Memory B cell (primary cell): ENCODE results near the gene SCFD2.

Source experiments
- ATAC-seq: fragments of 150-1000 bp; cut with Tn5 transposase; 2 replicates; pipeline ENCODE4 v1.10.0; 2021; ENCODE audit warnings: low read depth, mild to moderate bottlenecking, moderate library complexity
- DNase-seq, 2 donors: peaks; one replicate each; pipeline ENCODE4 v3.0.0; 2022; ENCODE audit warnings: low spot score in 2 of 2
- H3K27ac Mint-ChIP-seq: one replicate; pipeline ENCODE4 v1.8.0; 2022; ENCODE audit warnings: mild to moderate bottlenecking, moderate library complexity, mixed read lengths
- H3K27me3 Mint-ChIP-seq: one replicate; pipeline ENCODE4 v1.8.0; 2022; ENCODE audit warnings: mixed read lengths
- H3K36me3 Mint-ChIP-seq: one replicate; pipeline ENCODE4 v1.8.0; 2022; ENCODE audit warnings: mild to moderate bottlenecking, mixed read lengths
- H3K4me1 Mint-ChIP-seq: one replicate; pipeline ENCODE4 v1.8.0; 2022; ENCODE audit warnings: mixed read lengths
- H3K4me3 Mint-ChIP-seq: one replicate; pipeline ENCODE4 v1.8.0; 2022; ENCODE audit warnings: mild to moderate bottlenecking, moderate library complexity, mixed read lengths
- H3K9me3 Mint-ChIP-seq: one replicate; pipeline ENCODE4 v1.8.0; 2022; ENCODE audit warnings: mixed read lengths

Gene SCFD2

DNA sequence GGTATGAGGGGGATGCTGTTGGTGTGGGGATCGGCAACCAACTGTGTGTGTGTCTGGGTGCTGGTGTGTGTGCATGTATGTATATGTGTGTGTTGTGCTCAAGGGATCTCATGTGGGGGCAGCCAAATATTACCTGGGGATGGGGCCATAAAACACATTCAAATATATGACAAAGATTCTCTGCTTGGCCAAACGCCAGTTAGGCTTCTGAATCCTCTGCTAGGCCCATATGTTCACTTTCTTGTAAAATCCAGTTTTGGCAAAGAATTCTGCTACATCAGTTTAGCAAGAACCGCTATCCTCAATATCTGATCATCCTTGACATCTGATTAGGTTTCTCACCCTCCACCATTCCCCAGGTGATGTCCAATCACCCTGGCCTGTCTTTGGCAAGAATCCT is 397.2 kb downstream of the SCFD2 start:
- Mint-ChIP-seq H3K9me3 (peaks cover 5% of the 10 kb centered on the region), H3K4me3 (no peak overlapping the region), H3K36me3 (peaks cover 20% of the 10 kb centered on the region), H3K27me3 (no peaks in the 10 kb centered on the region), H3K27ac (no peak overlapping the region), H3K4me1 (peaks cover 2% of the 10 kb centered on the region)
- no peak for DNase-seq
- ATAC-seq = no peak

DNA sequence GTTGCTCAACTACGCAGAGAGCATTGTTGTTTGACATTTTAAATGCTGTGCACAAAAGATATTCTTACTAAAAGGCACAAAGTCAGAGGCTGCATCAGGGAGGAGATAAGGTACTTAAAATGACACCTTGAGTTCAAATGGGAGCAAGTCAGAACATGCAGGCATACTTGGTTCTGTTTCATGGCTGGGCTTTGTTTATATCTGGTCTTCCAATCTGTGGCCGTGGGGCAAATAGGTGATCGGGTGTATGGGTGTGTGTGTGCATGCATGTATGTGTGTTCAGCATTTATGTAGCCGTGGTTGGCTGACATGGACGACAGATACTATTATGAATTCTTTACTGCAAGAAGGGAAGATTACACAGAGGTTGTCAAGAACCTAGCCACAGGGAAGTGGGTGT is 397.6 kb downstream of the SCFD2 start:
- peaks cover 20% of the 10 kb centered on the region for H3K36me3 Mint-ChIP-seq
- peaks cover 5% of the 10 kb centered on the region for H3K9me3 Mint-ChIP-seq

DNA sequence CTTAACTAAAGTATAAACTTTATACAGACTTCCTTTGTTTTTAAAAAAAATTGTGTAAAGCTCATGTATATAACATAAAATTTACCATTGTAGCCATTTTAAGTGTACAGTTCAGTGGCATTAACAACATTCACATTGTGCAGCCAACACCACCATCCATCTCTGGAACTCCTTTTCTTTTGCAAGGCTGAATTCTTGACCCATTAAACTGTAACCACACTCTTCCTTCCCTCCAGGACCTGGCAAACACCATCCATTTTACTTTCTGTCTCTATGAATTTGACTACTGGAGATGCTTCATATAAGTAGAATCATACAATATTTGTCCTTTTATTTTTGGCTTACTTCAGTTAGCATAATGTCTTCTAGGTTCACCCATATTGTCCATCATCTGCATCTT is 399.1 kb downstream of the SCFD2 start:
- H3K27ac Mint-ChIP-seq = no peak overlapping the region

More for the DNA sequence above, 397.6 kb downstream of the SCFD2 start:
- H3K27ac Mint-ChIP-seq = no peak overlapping the region
- H3K27me3 Mint-ChIP-seq = no peaks in the 10 kb centered on the region
- no peak overlapping the region for H3K4me3 Mint-ChIP-seq
- ATAC-seq = no peak
- peaks cover 2% of the 10 kb centered on the region for H3K4me1 Mint-ChIP-seq
- no peak for DNase-seq

DNA sequence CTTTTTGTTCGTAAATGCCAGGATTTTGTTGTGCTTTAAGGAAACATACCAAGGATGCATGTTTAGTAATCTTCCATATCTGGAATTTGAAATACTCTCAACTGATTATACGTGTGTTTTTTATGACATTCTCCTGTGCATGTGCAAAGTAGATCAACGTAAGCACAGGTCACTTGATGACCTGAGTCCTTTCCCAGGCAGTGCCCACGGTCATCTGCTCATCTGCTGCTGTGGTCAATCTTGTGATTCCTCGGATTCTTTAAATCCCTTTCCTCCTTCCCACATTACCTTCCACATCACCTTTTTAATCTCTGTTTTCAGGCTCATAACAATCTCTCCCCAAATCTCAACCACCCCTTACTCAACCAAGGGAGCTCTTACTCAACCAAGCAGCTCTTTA is 399.7 kb downstream of the SCFD2 start:
- peaks cover 20% of the 10 kb centered on the region for H3K36me3 Mint-ChIP-seq
- peaks cover 2% of the 10 kb centered on the region for H3K9me3 Mint-ChIP-seq
- H3K4me1 Mint-ChIP-seq = peaks cover 2% of the 10 kb centered on the region
- no peak overlapping the region for H3K4me3 Mint-ChIP-seq
- no peak overlapping the region for H3K27ac Mint-ChIP-seq
- DNase-seq (no peak), ATAC-seq (no peak)
- H3K27me3 Mint-ChIP-seq = no peaks in the 10 kb centered on the region

More for the DNA sequence above, 399.1 kb downstream of the SCFD2 start:
- Mint-ChIP-seq H3K9me3 (peaks cover 3% of the 10 kb centered on the region), H3K27me3 (no peaks in the 10 kb centered on the region), H3K36me3 (peaks cover 17% of the 10 kb centered on the region), H3K4me3 (no peak overlapping the region), H3K4me1 (peaks cover 2% of the 10 kb centered on the region)
- no peak for DNase-seq
- ATAC-seq = no peak

DNA sequence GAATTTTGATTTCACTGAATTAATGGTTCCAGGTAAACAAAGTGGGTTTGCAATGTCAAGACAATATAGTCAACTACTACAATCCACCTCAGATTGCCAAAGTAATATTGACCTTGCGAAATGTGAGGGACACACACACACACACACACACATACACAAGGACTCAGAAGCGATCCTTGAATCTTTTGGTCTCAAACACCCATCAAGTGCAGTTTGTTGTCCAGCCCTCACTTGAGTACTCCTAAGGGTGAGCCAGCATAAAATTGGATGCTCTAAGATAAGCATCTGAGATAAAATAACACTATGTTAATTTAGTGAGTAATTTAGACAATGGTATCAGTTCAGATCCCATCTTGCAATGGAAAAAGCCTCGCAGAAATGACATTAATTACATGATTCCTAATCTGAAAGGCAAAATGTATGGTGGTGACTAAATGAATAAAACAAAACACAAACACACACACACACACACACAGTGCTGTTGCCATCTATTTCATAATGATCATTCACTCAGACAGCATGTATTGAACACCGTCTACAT is 401.2 kb downstream of the SCFD2 start:
- no peak for DNase-seq
- Mint-ChIP-seq H3K36me3 (peaks cover 24% of the 10 kb centered on the region), H3K9me3 (peaks cover 2% of the 10 kb centered on the region), H3K4me1 (peaks cover 2% of the 10 kb centered on the region), H3K27ac (no peak overlapping the region), H3K27me3 (no peaks in the 10 kb centered on the region), H3K4me3 (no peak overlapping the region)
- ATAC-seq = no peak

DNA sequence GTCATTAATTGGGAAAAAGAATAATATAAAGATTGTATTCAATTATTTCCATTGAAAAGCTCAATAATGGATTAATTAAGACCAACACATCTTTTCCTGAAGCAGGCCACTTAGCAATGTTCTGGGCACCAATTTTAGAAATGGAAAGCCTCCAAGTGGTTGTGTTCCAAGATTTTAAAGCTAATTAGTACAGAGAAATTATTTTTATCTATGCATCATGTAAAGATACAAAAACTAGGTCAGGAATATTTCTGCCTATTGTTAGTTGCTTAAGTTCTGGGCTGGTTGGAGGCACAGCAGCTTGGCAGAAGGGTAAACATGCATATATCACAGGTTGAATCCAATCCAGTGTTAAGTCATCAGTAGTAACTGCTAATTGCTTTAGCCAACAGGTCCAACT is 401.9 kb downstream of the SCFD2 start:
- Mint-ChIP-seq H3K36me3 (peaks cover 19% of the 10 kb centered on the region), H3K9me3 (peaks cover 2% of the 10 kb centered on the region), H3K4me1 (peaks cover 2% of the 10 kb centered on the region), H3K27me3 (no peaks in the 10 kb centered on the region), H3K27ac (no peak overlapping the region), H3K4me3 (no peak overlapping the region)
- ATAC-seq (no peak), DNase-seq (no peak)

DNA sequence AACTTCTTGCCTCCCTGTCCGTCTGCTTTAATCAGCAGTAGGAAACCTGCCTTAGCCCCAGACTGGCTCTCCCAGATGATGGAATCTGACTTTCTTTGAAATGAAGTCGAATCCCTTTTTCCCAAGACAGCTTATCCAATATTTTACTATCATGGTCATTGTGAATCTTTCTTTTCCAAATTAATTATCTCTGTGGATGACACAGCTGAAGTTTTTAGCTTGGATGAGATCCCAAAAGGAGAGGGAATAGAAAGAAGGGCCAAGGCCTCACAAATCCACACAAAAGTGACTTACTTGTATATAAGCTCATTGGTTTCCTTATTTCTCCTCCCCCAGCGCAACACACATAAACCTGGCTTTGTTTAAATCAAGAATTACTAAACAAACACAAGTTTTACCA is 403.1 kb downstream of the SCFD2 start:
- peaks cover 2% of the 10 kb centered on the region for H3K4me1 Mint-ChIP-seq
- H3K36me3 Mint-ChIP-seq = peaks cover 13% of the 10 kb centered on the region
- no peak overlapping the region for H3K4me3 Mint-ChIP-seq
- no peak for ATAC-seq
- H3K9me3 Mint-ChIP-seq = peaks cover 2% of the 10 kb centered on the region
- H3K27me3 Mint-ChIP-seq = no peaks in the 10 kb centered on the region
- no peak overlapping the region for H3K27ac Mint-ChIP-seq
- no peak for DNase-seq

DNA sequence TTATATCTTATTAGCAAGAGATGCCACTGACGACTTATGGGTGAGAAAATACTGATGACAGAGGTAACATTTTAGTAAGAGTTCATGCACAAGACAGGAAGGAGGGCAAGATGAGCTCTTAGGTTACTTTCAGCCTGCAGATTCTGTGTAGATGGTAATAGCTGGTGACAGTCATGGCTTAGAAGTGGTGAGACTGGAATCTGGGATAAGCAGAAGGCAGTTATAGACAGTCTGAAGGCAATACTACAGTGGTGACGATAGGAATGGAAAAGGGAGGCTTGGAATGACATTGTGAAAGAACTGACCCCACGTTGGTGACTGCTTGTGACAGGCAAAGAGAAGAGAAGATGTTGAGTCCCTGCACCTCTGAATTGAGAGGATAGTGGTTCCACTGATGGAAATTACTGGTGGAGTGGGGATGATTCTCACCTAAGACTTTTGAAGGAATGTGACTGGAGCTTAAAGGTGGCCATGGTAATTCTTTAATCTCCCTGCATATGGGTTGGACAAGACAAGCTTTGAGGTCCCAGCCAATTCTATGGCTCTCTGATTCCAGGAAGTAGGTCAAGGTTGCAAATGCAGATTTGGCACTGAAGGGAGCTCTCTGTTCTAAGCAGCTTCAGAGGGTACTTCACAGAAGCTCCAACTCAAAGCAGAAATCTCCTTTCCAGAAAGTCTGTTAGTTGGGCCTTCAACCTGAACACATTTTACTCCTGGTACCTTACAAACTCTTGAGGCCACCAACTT is 404.0 kb downstream of the SCFD2 start:
- DNase-seq (no peak), ATAC-seq (no peak)
- Mint-ChIP-seq H3K4me3 (no peak overlapping the region), H3K36me3 (peaks cover 12% of the 10 kb centered on the region), H3K27ac (no peak overlapping the region), H3K4me1 (peaks cover 2% of the 10 kb centered on the region), H3K27me3 (no peaks in the 10 kb centered on the region), H3K9me3 (peaks cover 2% of the 10 kb centered on the region)

DNA sequence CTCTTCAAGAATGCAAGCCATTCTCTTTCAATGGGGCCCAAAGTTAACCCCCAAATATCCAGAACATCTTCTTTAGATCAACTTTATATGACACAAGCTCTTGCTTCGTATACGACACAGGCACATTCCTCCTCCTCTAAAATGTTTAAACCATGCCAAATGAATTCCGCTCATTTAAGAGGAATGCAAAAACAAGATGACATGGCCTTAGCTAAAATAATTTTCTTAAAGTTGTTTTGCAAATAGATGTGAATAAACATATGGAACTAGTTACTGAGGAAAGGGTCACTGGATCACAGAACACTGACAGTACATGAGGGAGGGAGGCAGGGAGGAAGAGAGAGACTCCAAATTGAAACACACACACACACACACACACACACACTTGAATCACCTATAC is 406.3 kb downstream of the SCFD2 start:
- Mint-ChIP-seq H3K4me3 (no peak overlapping the region), H3K9me3 (no peaks in the 10 kb centered on the region), H3K27ac (no peak overlapping the region), H3K4me1 (no peaks in the 10 kb centered on the region), H3K36me3 (peaks cover 12% of the 10 kb centered on the region), H3K27me3 (no peaks in the 10 kb centered on the region)
- no peak for ATAC-seq
- no peak for DNase-seq

DNA sequence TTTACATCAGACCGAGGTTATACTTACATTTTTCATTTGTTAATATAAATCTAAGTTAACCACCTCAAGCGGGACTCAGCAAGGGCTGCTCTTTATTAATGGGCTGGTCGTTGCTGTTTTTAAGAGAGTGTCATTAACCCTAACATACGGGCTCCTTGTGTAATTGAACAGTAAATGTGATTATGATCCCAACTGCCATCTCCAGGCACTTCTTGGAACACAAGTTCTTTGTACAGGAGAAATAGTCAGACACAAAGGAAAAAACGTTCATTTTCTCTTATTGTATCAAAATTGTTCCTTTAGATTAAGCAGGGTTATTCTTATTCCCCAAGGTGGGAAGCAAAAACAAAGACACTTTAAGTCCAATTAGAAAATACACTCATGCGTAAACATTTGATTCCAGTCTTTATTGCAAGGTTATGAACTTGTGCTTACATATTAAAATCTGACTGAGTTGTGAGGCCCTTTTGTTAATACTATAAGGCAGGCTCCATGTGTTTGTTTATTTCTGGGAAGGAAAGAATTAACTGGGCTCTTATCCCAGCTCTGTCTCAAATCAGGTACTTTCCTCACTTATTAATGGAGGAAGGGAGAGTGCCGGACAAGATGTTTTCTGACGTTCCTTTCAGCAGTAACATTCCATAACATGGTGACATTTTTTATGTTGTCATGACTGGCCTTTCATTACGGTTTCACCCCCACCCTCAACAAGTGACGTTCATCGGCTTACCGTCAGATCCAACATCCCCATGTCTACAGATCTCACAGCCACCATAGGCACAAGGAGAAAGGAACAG is 407.8 kb downstream of the SCFD2 start:
- Mint-ChIP-seq H3K27ac (no peak overlapping the region), H3K4me3 (no peak overlapping the region), H3K9me3 (no peaks in the 10 kb centered on the region), H3K36me3 (peaks cover 12% of the 10 kb centered on the region), H3K27me3 (no peaks in the 10 kb centered on the region), H3K4me1 (no peaks in the 10 kb centered on the region)
- no peak for DNase-seq
- ATAC-seq = no peak

DNA sequence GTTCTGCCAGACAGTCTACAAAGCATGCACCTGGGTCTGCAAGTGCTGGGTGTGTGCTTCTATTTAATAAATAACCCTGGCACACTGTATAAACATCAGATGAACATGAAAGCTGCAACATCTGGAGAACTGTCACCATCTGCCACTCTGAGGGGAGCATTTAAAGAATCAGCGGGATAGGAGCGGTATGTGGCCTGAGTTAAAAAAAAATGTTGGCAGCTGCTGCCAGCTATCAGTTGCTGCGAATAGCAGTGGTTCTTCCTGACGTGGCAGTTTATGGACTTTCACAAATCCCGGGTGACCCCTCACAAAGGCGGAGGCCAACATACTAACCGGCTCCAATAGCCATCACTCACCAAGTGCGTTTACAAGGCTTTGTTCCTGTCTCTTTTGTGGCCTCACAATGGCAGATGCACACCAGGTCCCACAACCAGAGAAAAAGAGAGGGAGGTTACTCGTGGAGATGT is 408.6 kb downstream of the SCFD2 start:
- peaks cover 12% of the 10 kb centered on the region for H3K36me3 Mint-ChIP-seq
- H3K4me3 Mint-ChIP-seq = no peak overlapping the region
- no peaks in the 10 kb centered on the region for H3K27me3 Mint-ChIP-seq
- DNase-seq = no peak
- no peaks in the 10 kb centered on the region for H3K4me1 Mint-ChIP-seq
- H3K9me3 Mint-ChIP-seq = no peaks in the 10 kb centered on the region
- no peak overlapping the region for H3K27ac Mint-ChIP-seq
- ATAC-seq = no peak

DNA sequence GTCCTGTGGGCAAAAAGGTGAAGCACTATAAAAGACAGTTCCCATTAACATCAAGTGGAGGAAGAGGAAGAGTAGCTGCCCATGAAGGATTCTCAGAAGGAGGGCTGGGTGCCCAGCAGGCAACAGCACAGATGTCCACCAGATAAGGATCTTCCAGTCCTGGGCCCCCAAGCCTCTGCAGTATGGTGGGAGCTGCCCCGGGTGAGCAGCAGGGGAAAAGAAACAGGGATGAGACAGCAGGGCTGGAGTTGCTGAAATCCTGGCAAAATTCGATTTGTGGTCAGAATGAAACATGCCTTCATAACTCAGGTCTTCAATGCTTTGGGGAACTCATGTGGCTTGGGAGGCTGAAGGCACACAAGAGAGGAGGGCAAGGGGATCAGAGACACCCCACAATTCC is 409.2 kb downstream of the SCFD2 start:
- H3K36me3 Mint-ChIP-seq = peaks cover 14% of the 10 kb centered on the region
- DNase-seq = no peak
- no peak overlapping the region for H3K27ac Mint-ChIP-seq
- no peaks in the 10 kb centered on the region for H3K9me3 Mint-ChIP-seq
- ATAC-seq = no peak
- no peaks in the 10 kb centered on the region for H3K4me1 Mint-ChIP-seq
- H3K27me3 Mint-ChIP-seq = no peaks in the 10 kb centered on the region
- H3K4me3 Mint-ChIP-seq = no peak overlapping the region

DNA sequence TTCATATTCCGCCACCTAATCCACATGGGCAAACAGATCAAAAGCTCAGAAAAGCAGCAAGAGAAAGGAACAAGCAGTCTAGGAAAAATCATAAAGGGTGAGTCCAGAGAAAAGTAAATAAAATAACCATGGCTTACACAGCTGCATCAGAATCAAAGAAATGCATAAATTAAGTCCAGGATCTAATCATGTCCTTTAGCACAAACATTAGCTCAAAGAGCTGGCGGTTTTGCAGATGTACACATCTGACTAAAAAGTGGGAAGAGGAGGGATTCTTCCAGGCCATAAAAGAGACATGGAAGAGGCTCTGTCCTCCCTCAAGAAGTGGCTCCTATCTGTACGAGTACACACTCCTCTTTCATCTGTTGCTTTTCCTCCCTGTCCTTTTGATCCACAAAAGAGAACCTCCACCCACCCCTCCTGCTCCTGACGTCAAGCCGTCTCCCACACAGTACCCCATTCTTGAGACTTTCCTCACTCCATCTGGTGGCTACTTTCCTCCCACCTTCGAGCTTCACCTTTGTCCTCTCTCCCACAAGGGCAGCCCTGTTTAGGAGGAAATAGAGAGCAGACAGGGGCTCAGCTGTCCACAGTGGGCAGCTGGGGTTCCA is 411.2 kb downstream of the SCFD2 start:
- Mint-ChIP-seq H3K4me1 (no peaks in the 10 kb centered on the region), H3K27me3 (no peaks in the 10 kb centered on the region), H3K27ac (no peak overlapping the region), H3K36me3 (peaks cover 17% of the 10 kb centered on the region), H3K9me3 (no peaks in the 10 kb centered on the region), H3K4me3 (no peak overlapping the region)
- ATAC-seq = no peak
- no peak for DNase-seq

DNA sequence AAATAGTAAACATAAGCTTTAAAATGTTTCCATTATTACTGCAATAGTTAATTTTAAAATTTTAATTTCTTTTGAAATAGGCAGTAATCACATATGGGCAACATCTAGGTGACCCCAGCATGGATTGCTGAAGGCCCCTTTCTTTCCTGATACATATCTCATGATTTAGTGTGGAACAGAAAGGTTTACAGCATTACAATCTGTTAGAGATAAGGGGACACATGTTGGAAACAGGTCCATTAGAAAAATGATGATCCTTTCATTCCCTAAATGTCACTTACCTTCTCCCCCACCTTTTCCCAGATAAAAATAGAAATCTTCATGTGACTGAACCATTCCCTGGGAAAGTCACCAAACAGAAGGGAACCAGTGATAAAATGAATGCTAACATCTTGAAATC is 413.3 kb downstream of the SCFD2 start:
- Mint-ChIP-seq H3K36me3 (peaks cover 20% of the 10 kb centered on the region), H3K4me1 (no peaks in the 10 kb centered on the region), H3K27me3 (no peaks in the 10 kb centered on the region), H3K9me3 (no peaks in the 10 kb centered on the region), H3K27ac (no peak overlapping the region), H3K4me3 (no peak overlapping the region)
- DNase-seq = no peak
- ATAC-seq = no peak
